HCT116 (cell line): ENCODE measurements around the gene RGS10.

Source experiments
- CEBPB ChIP-seq: IDR thresholded peaks from 2 replicates; pipeline ENCODE4 v1.6.1; 2012; ENCODE audit warnings: low read depth
- CTCF ChIP-seq, 3 experiments: fragments of 200-600 bp in 1 of 3; sonication (generic) in 1 of 3; IDR thresholded peaks in 2 of 3; conservative IDR thresholded peaks in 1 of 3; 2 replicates each; pipeline ENCODE4 v1.5.1; 2012 to 2017; ENCODE audit warnings: low read depth in 2 of 3, low read length in 2 of 3, antibody characterized with exemption in 1 of 3, borderline replicate concordance in 1 of 3, control low read depth in 1 of 3, mild to moderate bottlenecking in 1 of 3, mixed read lengths in 1 of 3, mixed run types in 1 of 3, moderate library complexity in 1 of 3; ENCODE audit not compliant: insufficient read depth in 1 of 3
- EZH2 ChIP-seq: fragments of 200-600 bp; sonication (generic); IDR thresholded peaks from 2 replicates; pipeline ENCODE4 v1.6.1; 2017; ENCODE audit warnings: antibody characterized with exemption, mixed run types
- EZH2phosphoT487 ChIP-seq: fragments of 200-600 bp; IDR thresholded peaks from 2 replicates; pipeline ENCODE4 v1.6.1; 2018; ENCODE audit warnings: antibody characterized with exemption, borderline replicate concordance
- POLR2A ChIP-seq: IDR thresholded peaks from 2 replicates; pipeline ENCODE4 v1.7.0; 2011; ENCODE audit warnings: borderline replicate concordance; ENCODE audit not compliant: insufficient read depth, insufficient read length; ENCODE audit errors: extremely low read depth
- POLR2AphosphoS5 ChIP-seq: IDR thresholded peaks from 2 replicates; pipeline ENCODE4 v1.6.1; 2011; ENCODE audit warnings: mild to moderate bottlenecking, low read depth, low read length, moderate library complexity
- SIN3A ChIP-seq: IDR thresholded peaks from 2 replicates; pipeline ENCODE4 v1.6.1; 2012; ENCODE audit warnings: low read depth
- SP1 ChIP-seq: IDR thresholded peaks from 2 replicates; pipeline ENCODE4 v1.6.1; 2012; ENCODE audit warnings: low read depth
- ZFX ChIP-seq: fragments of 450-650 bp; IDR thresholded peaks from 2 replicates; pipeline ENCODE4 v1.6.1; 2017
- TF ChIP-seq, protein P1 (sequence below): IDR thresholded peaks from 2 replicates; pipeline ENCODE4 v1.6.1; 2012; ENCODE audit warnings: low read depth

DNA sequence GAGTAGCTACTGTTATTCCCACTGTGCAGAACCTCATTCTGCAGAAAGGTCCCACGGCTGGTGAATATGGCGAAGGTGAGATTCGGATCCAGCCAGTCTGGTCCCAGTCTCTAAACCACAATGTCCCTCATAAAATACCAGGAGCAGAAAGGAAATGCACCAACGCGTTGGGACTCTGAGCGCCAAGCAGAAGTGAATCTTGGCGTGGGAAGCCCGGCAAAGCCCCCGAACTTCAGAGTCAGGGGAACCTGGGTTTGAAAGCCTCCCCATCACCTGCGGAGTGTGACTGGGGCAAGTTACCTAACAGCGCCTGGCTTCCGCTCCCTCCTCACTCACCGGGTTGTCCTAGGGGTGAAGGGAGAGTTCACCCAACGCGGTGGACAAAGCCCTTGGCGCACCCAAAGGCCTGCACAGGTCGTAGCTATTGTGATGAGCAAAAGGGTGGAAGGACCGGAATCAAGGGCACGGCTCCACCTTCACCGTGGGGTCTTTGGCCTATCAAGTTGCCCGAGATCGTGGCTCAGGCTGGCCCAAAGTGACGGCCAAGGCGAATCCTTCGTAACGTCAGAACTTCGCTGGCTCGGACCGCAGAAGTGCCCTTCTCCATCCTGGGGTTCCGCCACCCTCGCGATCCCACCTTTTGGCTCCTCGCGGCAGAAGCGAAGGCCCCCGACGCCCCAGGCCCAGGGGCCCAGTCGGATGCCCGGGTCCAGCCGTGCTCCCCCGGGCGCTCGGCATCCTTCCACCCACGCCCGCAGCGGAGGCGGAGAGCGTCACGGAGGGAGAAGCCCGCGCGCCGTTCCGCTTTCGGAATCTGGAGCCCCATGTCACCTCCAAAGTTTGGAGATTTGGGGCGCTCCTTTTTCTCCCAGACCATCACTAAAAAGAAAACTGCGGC, 811 bp downstream of the RGS10 start:
- TF ChIP-seq CTCF (IDR thresholded peaks at IDR 0.05 in 2 of 3, conservative IDR thresholded peaks at IDR 0.05 in 1 of 3; ENCODE audit: borderline replicate concordance in 1 of 3, insufficient read depth in 1 of 3, low read depth in 2 of 3, low read length in 2 of 3) (no peak), POLR2A (no peak), EZH2phosphoT487 (no peak), POLR2AphosphoS5 (no peak), CEBPB (no peak), SIN3A (no peak), EZH2 (no peak), ZFX (no peak), SP1 (no peak)
- TF ChIP-seq, protein P1, sequence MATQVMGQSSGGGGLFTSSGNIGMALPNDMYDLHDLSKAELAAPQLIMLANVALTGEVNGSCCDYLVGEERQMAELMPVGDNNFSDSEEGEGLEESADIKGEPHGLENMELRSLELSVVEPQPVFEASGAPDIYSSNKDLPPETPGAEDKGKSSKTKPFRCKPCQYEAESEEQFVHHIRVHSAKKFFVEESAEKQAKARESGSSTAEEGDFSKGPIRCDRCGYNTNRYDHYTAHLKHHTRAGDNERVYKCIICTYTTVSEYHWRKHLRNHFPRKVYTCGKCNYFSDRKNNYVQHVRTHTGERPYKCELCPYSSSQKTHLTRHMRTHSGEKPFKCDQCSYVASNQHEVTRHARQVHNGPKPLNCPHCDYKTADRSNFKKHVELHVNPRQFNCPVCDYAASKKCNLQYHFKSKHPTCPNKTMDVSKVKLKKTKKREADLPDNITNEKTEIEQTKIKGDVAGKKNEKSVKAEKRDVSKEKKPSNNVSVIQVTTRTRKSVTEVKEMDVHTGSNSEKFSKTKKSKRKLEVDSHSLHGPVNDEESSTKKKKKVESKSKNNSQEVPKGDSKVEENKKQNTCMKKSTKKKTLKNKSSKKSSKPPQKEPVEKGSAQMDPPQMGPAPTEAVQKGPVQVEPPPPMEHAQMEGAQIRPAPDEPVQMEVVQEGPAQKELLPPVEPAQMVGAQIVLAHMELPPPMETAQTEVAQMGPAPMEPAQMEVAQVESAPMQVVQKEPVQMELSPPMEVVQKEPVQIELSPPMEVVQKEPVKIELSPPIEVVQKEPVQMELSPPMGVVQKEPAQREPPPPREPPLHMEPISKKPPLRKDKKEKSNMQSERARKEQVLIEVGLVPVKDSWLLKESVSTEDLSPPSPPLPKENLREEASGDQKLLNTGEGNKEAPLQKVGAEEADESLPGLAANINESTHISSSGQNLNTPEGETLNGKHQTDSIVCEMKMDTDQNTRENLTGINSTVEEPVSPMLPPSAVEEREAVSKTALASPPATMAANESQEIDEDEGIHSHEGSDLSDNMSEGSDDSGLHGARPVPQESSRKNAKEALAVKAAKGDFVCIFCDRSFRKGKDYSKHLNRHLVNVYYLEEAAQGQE: no peak
